ENCODE measurements around the gene PLEKHH2. TPM values are rescaled to one million over a fixed set of nuclear protein-coding genes. Genes with fewer than 3 reads are reported as not detected.

The PLEKHH2 gene
- total and polyA plus RNA-seq, 3 donors from 2014 or later, result 7.4 to 80.2 (median 45.3) TPM

GRCh38 chr2:43609290-43609918, 27.7 kb upstream of the PLEKHH2 start:
- intact Hi-C loops (cut with DNase I; ENCODE audit: low total_unique reads), result no loop called here
- H3K27ac ChIP-seq, result no peak overlapping the region
- H3K27me3 ChIP-seq, result no peaks in the 10 kb centered on the region
- TF ChIP-seq POLR2A (IDR thresholded peaks at IDR 0.05) (no peak), CTCF (IDR thresholded peaks at IDR 0.05) (peak; percentile 48 to 67 (median 65))
- DNase-seq, result peak; percentile 41
- H3K9me3 ChIP-seq, result no peaks in the 10 kb centered on the region
- no peak overlapping the region for H3K4me3 ChIP-seq
- WGBS, 2 donors, result 38 to 56% methylated on average over 6 of the region's 6 CpGs
- no peaks in the 10 kb centered on the region for H3K36me3 ChIP-seq (ENCODE audit: low read depth, missing control alignments)
- no peaks in the 10 kb centered on the region for H3K4me1 ChIP-seq

GRCh38 chr2:43610361-43610760, 26.7 kb upstream of the PLEKHH2 start:
- Histone ChIP-seq H3K27me3 (no peaks in the 10 kb centered on the region), H3K27ac (no peak overlapping the region), H3K36me3 (ENCODE audit: low read depth, missing control alignments) (no peaks in the 10 kb centered on the region), H3K9me3 (no peaks in the 10 kb centered on the region), H3K4me3 (no peak overlapping the region), H3K4me1 (no peaks in the 10 kb centered on the region)
- 91 to 93% methylated on average over 4 of the region's 4 CpGs for WGBS, 2 donors
- no peak for TF ChIP-seq CTCF (IDR thresholded peaks at IDR 0.05)
- no peak for TF ChIP-seq POLR2A (IDR thresholded peaks at IDR 0.05)
- DNase-seq, result no peak
- intact Hi-C loops (cut with DNase I; ENCODE audit: low total_unique reads), result no loop called here

- TF ChIP-seq CTCF (IDR thresholded peaks at IDR 0.05) (peak; percentile 60 to 75 (median 71)), POLR2A (IDR thresholded peaks at IDR 0.05) (no peak)
- H3K27me3 ChIP-seq, result no peaks in the 10 kb centered on the region
- peak; percentile 84 for DNase-seq
- H3K9me3 ChIP-seq, result no peaks in the 10 kb centered on the region
- H3K36me3 ChIP-seq (ENCODE audit: low read depth, missing control alignments), result no peaks in the 10 kb centered on the region
- no peaks in the 10 kb centered on the region for H3K4me1 ChIP-seq
- no peak overlapping the region for H3K27ac ChIP-seq
- H3K4me3 ChIP-seq, result no peak overlapping the region
- WGBS, 2 donors, result 51 to 55% methylated on average over 13 to 14 of the region's 14 CpGs
- intact Hi-C loops (cut with DNase I; ENCODE audit: low total_unique reads), result no loop called here
These were observed 24.8 kb upstream of the PLEKHH2 start for GRCh38 chr2:43611987-43612894.

- intact Hi-C loops (cut with DNase I; ENCODE audit: low total_unique reads), result no loop called here
- no peaks in the 10 kb centered on the region for H3K4me1 ChIP-seq
- no peak for DNase-seq
- no peak for TF ChIP-seq POLR2A (IDR thresholded peaks at IDR 0.05)
- no peak for TF ChIP-seq CTCF (IDR thresholded peaks at IDR 0.05)
- 73 to 74% methylated on average over 7 of the region's 7 CpGs for WGBS, 2 donors
- H3K36me3 ChIP-seq (ENCODE audit: low read depth, missing control alignments), result no peaks in the 10 kb centered on the region
- H3K4me3 ChIP-seq, result no peak overlapping the region
- no peaks in the 10 kb centered on the region for H3K9me3 ChIP-seq
- H3K27ac ChIP-seq, result no peak overlapping the region
- no peaks in the 10 kb centered on the region for H3K27me3 ChIP-seq
These were observed 24.1 kb upstream of the PLEKHH2 start for GRCh38 chr2:43612944-43613343.
